ENCODE data around the gene DOCK4.

The DOCK4 gene

DNA sequence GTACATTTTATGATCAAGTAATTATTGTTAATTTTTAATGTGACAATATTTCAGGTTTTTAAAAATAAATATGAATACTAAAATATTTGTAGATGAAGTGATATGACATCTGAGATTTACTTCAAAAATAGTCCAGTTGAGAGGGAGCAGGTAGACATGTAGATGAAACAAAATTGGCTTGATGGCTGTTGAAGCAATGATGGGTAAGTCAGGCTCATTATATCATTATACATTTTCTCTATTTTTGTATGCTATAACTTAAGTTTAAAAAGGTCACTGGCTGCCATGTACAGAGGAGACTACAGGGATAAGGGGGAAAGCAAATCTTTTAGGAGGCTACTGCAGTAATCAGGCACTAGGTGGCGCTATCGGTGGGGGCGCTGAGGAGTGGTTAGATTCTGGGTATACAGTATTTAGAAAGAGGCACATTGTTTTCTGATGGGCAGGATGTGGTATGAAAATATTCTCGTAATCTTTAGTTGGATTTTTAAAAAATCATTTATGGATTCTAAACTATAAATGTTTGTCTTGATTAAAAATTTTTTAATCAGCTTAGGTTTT lies 454.1 kb downstream of the DOCK4 start:
- peak in 1 of 2 experiments; percentile 64 for DNase-seq

GRCh38 chr7:111750878-111751277 lies 455.3 kb downstream of the DOCK4 start:
- DNase-seq = no peak

DNA sequence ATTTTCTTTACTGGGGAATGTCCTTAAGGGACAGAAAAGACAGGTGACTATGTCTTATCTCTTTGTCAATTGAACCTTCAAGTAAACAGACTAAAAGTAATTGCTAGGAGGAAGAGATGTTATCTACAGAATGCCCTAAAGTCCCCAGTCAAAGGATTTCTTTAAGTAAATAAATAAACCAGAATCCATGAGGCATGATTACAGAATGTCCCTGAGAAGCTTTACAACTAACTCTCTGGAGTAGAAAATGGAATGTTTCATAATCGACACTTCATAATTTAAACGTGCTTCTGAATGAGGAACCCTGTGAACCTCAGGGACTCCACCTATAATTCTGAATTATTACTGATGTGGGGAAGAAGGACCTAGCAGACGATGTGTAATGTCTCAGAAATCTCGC lies 456.0 kb downstream of the DOCK4 start:
- no peak for DNase-seq

GRCh38 chr7:111749625-111750024 lies 456.6 kb downstream of the DOCK4 start:
- DNase-seq = no peak

GRCh38 chr7:111747718-111748117 lies 458.5 kb downstream of the DOCK4 start:
- DNase-seq = no peak

DNA sequence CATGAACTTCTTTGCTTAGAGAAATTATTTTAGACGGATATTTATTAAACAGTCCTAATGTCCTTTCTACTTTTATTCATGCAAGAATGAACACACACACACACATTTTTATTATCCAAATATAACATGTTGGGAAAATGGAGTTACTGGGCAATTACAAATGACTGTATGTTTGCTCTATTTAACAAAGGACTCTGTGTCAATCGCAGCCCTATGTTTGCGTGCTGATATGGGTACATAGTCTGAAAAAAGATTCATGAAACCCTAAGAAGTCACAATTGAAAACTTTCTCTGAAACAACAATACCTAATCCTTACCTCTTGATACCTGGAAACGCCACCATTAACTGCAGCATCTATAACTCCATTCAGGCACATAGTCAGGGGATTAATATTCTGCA lies 459.2 kb downstream of the DOCK4 start:
- no peak for DNase-seq

DNA sequence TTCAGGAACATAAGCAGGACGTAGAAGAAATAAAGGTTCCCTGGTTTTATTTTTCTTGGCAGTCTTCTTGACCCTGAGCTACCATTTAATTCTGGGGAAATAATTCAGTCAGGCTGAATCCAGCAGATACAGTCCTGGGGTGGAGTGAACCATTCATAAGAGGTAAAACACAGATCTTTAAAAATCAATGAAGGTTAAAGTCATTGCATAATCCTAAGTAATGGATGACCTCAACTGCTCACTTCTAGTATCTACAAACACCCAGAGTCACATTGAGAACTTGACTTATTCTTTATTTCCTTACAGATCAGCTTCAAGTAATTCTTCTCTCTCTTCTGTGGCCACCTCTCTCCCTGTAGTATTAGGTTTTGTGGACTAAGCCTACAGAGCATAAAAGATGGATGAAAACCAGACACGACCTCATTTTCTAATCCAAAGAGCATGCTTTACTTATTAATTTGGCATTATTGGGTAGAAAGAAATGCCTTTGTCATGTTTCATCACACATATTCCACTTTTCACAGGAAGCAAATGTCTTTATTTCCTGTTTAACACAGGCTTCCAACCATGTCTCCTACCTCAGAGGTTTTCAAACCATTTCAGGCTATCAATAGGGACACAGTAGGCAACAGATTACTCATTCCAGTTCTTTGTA lies 461.6 kb downstream of the DOCK4 start:
- DNase-seq = no peak

- DNase-seq = no peak
Measured at GRCh38 chr7:111743244-111743847, 462.9 kb downstream of the DOCK4 start.

- peak in 1 of 2 experiments; percentile 55 for DNase-seq
Measured at GRCh38 chr7:111741811-111742240, 464.4 kb downstream of the DOCK4 start.

DNA sequence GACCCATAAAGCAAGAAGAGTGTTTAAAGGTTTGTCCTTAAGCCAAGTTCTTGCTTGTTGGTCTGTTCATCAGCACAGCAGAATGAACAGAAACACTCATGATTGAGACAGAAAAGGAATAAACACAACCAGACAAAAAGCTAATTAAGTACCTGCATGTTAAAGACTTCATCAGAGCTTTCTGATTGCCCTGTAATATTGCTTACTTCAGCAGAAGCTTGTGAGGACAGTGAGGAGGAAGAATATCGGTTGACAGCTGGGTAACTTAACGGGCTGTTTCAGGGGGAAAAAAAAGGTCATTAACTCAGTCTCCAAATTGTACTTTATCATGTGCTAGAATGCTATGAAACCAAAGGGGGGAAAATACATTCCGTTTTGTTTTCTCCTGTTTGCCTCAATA lies 465.3 kb downstream of the DOCK4 start:
- no peak for DNase-seq

DNA sequence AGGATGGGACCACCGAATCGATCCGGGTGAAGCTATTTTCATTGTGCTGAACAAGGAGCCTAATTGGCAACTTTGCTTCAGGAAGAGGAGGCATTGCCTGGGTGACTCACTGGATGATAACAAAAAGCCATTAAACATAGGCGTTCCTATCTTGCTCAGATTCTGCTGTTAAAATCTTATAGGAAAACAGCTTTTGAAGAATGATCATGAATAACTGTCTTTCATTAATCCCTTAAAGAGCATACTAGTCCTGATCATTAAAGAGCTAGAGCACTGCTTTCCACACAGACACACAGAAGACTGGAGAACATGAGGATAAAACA lies 469.7 kb downstream of the DOCK4 start:
- no peak for DNase-seq

GRCh38 chr7:111735661-111736551 lies 470.3 kb downstream of the DOCK4 start:
- DNase-seq = peak in 1 of 2 experiments; percentile 59

- no peak for DNase-seq
Measured at GRCh38 chr7:111734954-111735660, 471.1 kb downstream of the DOCK4 start.

- no peak for DNase-seq
Measured at GRCh38 chr7:111732923-111733322, 473.3 kb downstream of the DOCK4 start.

GRCh38 chr7:111730476-111731300 lies 475.5 kb downstream of the DOCK4 start:
- peak in 1 of 2 experiments; percentile 33 for DNase-seq

DNA sequence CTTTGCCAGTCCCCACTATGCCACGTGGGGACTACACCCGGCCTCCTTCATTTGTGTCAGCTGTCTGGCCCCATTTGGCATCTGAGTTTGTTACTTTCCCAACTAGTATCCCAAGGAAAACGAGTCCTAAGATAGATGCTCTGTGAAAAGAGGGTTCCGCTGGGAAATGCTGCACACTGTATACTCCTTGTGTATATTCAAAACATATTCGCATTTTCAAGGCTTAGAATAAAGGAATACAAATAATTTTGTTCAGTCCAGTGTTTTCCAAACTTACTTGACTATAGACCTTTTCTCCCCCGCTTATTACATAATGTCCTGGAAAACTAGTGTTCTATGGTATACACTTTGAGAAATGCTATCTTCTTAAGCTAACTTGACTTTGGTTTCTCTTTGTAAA lies 476.1 kb downstream of the DOCK4 start:
- DNase-seq = no peak

DNA sequence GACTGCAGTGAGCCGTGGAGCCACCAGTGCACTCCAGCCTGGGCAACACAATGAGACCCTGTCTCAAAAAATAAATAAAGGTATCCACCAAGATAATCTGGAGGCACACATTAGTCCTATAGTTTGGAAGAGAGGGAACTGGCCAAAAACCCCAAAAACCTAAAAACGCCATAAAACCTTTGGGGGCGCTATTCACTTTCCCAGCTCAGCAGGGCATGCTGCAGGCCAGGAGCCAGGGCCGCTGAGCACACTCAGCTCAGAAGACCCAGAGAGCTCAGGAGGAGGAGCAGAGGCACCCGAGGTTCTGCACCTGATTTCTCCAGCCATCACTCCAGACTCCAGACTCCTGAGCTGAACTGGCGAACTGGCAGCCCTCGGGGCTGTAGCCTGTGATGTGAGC lies 476.7 kb downstream of the DOCK4 start:
- no peak for DNase-seq

- no peak for DNase-seq
Measured at GRCh38 chr7:111728635-111728995, 477.6 kb downstream of the DOCK4 start.

- DNase-seq = no peak
Measured at GRCh38 chr7:111727905-111728634, 478.1 kb downstream of the DOCK4 start.

- no peak for DNase-seq
Measured at GRCh38 chr7:111718886-111719285, 487.3 kb downstream of the DOCK4 start.

DNA sequence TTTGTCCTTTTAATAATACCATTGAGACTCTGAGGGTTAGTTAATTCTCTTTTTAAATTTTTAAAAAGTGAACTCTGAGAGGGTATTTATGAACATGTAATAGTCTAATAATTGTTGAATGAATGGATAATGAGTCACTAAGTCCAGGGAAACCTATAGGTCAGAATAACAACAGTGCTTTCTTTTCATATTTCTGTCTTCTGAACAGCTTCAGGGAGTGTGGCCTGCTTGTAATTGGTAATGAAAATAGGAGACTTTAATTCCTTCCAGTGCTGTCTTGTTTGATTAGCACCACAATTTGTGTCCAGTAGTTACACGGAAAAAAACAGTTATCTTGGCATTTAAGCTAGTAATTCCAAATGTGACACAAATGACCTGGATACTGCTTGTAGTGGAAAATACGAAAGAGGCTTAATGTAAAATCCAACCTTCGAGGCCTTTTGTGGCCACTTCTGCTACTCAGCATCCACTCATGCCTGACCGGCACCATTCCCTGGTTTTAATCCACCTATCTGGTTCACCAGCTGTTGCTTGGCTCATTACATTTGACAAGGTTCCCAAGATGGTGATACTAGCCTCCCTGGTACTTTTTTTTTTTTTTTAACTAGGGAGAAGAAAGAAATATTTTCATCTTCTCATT lies 494.7 kb downstream of the DOCK4 start:
- DNase-seq = no peak
